Effector memory CD4-positive, alpha-beta T cell (primary cell): Measurements from ENCODE around the gene PIP4K2A.

Experiments used
- DNase-seq, 3 donors: peaks; one replicate each; pipeline ENCODE4 v3.0.0-alpha.2; 2020
- H3K27ac ChIP-seq: 2 replicates; pipeline ENCODE4 v1.7.0; 2013; ENCODE audit warnings: mild to moderate bottlenecking, low read length, moderate library complexity; ENCODE audit not compliant: insufficient read depth, poor library complexity, severe bottlenecking
- H3K27me3 ChIP-seq: replicated peaks from 2 replicates; pipeline ENCODE4 v1.7.0; 2013; ENCODE audit warnings: mild to moderate bottlenecking, low read length; ENCODE audit not compliant: insufficient read depth, control insufficient read depth, poor library complexity, severe bottlenecking
- H3K36me3 ChIP-seq: 2 replicates; pipeline ENCODE4 v1.7.0; 2013; ENCODE audit warnings: mild to moderate bottlenecking, low read length, moderate library complexity; ENCODE audit not compliant: control insufficient read depth, insufficient read depth
- H3K4me1 ChIP-seq: 2 replicates; pipeline ENCODE4 v1.7.0; 2013; ENCODE audit warnings: low read length, mild to moderate bottlenecking; ENCODE audit not compliant: control insufficient read depth, insufficient read depth, poor library complexity, severe bottlenecking
- H3K4me3 ChIP-seq: 2 replicates; pipeline ENCODE4 v1.7.0; 2013; ENCODE audit warnings: low read length, low read depth, mild to moderate bottlenecking; ENCODE audit not compliant: insufficient read depth, poor library complexity, severe bottlenecking
- H3K9me3 ChIP-seq: 2 replicates; pipeline ENCODE4 v1.7.0; 2013; ENCODE audit warnings: mild to moderate bottlenecking, low read length, moderate library complexity; ENCODE audit not compliant: control insufficient read depth

PIP4K2A gene

GRCh38 chr10:22637491-22637890 is 76.9 kb downstream of the PIP4K2A start:
- Histone ChIP-seq H3K4me3 (no peak overlapping the region), H3K27me3 (no peaks in the 10 kb centered on the region), H3K27ac (no peak overlapping the region), H3K9me3 (no peaks in the 10 kb centered on the region), H3K4me1 (peaks cover 18% of the 10 kb centered on the region), H3K36me3 (no peaks in the 10 kb centered on the region)
- no peak for DNase-seq

- no peaks in the 10 kb centered on the region for H3K36me3 ChIP-seq
- H3K27me3 ChIP-seq = no peaks in the 10 kb centered on the region
- no peaks in the 10 kb centered on the region for H3K9me3 ChIP-seq
- DNase-seq = no peak
- H3K4me3 ChIP-seq = no peak overlapping the region
- no peak overlapping the region for H3K27ac ChIP-seq
- peaks cover 29% of the 10 kb centered on the region for H3K4me1 ChIP-seq
These were observed 78.7 kb downstream of the PIP4K2A start for GRCh38 chr10:22635650-22636049.

GRCh38 chr10:22634606-22635459 is 79.5 kb downstream of the PIP4K2A start:
- DNase-seq = no peak
- Histone ChIP-seq H3K27ac (no peak overlapping the region), H3K9me3 (no peaks in the 10 kb centered on the region), H3K36me3 (no peaks in the 10 kb centered on the region), H3K4me1 (peaks cover 35% of the 10 kb centered on the region), H3K27me3 (no peaks in the 10 kb centered on the region), H3K4me3 (no peak overlapping the region)

DNA sequence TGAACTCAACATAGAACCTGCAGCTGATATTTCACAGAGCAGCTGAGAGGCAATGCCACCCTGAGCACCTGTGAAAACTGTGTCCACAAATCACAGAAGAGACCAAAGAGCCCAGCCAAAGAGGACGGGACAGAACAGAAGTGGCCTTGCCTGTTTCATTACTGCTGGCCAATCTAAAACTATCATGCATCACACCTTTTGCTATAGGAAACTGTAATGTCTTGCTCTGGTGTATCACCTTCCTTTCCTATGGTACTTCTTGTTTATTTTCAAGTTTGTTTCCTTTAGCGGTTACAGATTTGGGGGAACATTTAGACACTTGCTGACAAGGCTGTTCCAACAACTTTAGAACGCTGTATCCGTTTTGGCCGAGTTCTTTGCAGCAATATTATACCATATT is 80.3 kb downstream of the PIP4K2A start:
- H3K36me3 ChIP-seq = no peaks in the 10 kb centered on the region
- no peaks in the 10 kb centered on the region for H3K27me3 ChIP-seq
- no peak for DNase-seq
- H3K4me3 ChIP-seq = no peak overlapping the region
- peaks cover 41% of the 10 kb centered on the region for H3K4me1 ChIP-seq
- peak overlapping the region; percentile 49 for H3K27ac ChIP-seq
- H3K9me3 ChIP-seq = no peaks in the 10 kb centered on the region

GRCh38 chr10:22633528-22633927 is 80.8 kb downstream of the PIP4K2A start:
- H3K27me3 ChIP-seq = no peaks in the 10 kb centered on the region
- peaks cover 46% of the 10 kb centered on the region for H3K4me1 ChIP-seq
- H3K36me3 ChIP-seq = no peaks in the 10 kb centered on the region
- peak overlapping the region; percentile 76 for H3K27ac ChIP-seq
- H3K4me3 ChIP-seq = no peak overlapping the region
- no peak for DNase-seq
- H3K9me3 ChIP-seq = no peaks in the 10 kb centered on the region

DNA sequence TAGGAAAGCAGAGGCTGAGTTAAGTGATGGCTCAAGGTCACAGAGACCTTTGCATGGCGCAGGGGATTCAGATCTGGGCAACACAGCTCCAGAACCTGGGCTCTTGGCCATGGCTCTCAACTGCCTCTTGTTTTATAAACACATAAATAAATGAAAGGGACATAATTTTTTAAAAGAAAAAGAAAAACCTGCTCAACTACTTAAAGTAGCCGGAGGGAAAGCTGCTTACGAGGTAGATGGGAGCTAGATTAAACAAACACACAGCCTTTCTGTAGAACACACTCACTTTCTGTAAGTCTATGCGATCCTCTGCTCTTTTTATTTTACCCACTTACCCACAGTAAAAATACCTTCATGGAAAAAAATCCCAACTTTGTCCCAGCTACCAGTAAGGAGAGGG is 81.3 kb downstream of the PIP4K2A start:
- no peaks in the 10 kb centered on the region for H3K27me3 ChIP-seq
- no peaks in the 10 kb centered on the region for H3K36me3 ChIP-seq
- no peaks in the 10 kb centered on the region for H3K9me3 ChIP-seq
- H3K4me3 ChIP-seq = no peak overlapping the region
- no peak for DNase-seq
- peak overlapping the region; percentile 76 for H3K27ac ChIP-seq
- H3K4me1 ChIP-seq = peaks cover 50% of the 10 kb centered on the region

- H3K9me3 ChIP-seq = no peaks in the 10 kb centered on the region
- H3K4me1 ChIP-seq = peaks cover 60% of the 10 kb centered on the region
- no peaks in the 10 kb centered on the region for H3K36me3 ChIP-seq
- no peak for DNase-seq
- no peak overlapping the region for H3K4me3 ChIP-seq
- H3K27me3 ChIP-seq = no peaks in the 10 kb centered on the region
- peak overlapping the region; percentile 76 for H3K27ac ChIP-seq
These were observed 82.6 kb downstream of the PIP4K2A start for GRCh38 chr10:22631646-22632278.

DNA sequence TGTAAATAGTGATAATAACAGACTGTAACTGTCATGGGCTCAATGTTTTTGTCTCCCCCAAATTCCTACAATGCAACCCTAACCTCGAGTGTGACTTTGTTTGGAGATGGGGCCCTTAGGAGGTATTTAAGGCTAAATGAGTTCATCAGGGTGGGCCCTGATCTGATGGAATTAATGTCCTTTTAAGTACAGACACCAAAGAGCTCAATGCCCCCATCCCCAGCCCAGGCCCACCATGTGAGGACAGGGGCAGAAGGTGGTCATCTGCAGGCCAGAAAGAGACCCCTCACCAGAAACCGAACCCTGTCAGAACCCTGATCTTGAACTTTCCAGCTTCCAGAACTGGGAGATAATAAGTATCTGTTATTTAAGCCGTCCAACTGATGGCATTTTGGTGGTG is 83.2 kb downstream of the PIP4K2A start:
- Histone ChIP-seq H3K9me3 (no peaks in the 10 kb centered on the region), H3K4me3 (peak overlapping the region; percentile 8), H3K27me3 (no peaks in the 10 kb centered on the region), H3K36me3 (no peaks in the 10 kb centered on the region), H3K4me1 (peaks cover 65% of the 10 kb centered on the region), H3K27ac (peak overlapping the region; percentile 76)
- no peak for DNase-seq

GRCh38 chr10:22630234-22631174 is 83.9 kb downstream of the PIP4K2A start:
- Histone ChIP-seq H3K27ac (peak overlapping the region; percentile 76), H3K4me1 (peaks cover 66% of the 10 kb centered on the region), H3K36me3 (no peaks in the 10 kb centered on the region), H3K27me3 (no peaks in the 10 kb centered on the region), H3K9me3 (no peaks in the 10 kb centered on the region), H3K4me3 (peak overlapping the region; percentile 38)
- DNase-seq = peak in 2 of 3 donors; percentile 34 to 37
